Fibroblast of skin of abdomen (primary cell): ENCODE results near the gene IL17RD. TPM values are rescaled to one million over a fixed set of nuclear protein-coding genes. Genes with fewer than 3 reads are reported as not detected.

Source experiments
- DNase-seq: peaks from one replicate; pipeline ENCODE4 v3.0.0-alpha.2; 2013
- polyA plus RNA-seq, 2 experiments: library from polyadenylated mRNA; unstranded; fragments of 120-200 nt; gene quantifications; one replicate each; pipeline ENCODE4 v1.2.1, GENCODE V29; 2013; ENCODE audit not compliant: insufficient read length in 2 of 2

The IL17RD gene
- 5.5 TPM for polyA plus RNA-seq (2013, experiment 1 of 2; ENCODE audit: insufficient read length)
- polyA plus RNA-seq (2013, experiment 2 of 2; ENCODE audit: insufficient read length): 4.8 TPM

DNA sequence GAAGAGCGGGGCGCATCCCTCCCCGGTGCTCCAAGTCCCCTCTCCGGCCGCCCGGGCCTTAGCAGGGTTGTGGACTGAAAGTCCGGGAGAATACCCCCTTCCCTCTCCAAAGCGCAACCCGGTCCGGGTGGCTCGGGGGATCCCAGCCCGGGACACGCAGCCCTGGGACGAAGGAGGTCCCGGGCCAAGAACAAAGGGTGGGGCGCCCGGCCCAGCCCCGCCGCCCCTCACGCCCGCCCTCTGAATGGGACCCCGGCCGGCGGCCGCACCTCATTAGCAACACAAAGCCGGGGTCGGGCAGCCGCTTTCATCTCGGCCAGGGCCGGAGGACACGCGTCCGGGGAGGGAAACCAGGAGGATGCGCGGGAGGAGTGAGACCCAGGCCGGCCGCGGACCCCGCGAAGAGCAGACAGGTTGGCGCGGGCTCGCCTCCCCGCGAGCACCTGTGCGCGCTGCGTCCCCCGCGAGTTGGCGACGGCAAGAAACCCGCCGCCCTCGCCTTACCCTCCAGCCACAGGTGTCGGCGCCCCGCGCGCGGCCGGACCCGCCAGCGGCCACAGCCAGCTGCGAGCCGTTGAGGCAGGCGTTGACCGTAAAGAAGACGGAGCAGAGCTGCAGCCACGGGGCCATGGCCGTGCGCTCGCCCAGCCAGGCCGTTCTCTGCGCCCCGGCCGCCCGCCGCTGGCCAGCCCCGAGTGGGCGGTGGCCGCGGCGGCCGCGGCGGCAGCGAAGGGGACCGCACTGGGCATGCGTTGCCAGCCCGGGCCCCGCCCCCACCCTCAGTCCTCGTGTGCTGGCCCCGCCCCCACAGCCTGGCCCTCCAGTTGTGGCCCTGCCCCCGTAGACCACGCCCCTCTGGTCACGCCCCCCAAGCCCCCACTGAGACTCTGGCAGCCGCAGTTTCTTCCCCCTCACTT is at the start of gene IL17RD:
Gene IL17RD (minus strand): TSS at position 697 of the 917 bp plus-strand sequence. CDS start 67 bp downstream, at position 630.
- DNase-seq: peak; percentile 80

DNA sequence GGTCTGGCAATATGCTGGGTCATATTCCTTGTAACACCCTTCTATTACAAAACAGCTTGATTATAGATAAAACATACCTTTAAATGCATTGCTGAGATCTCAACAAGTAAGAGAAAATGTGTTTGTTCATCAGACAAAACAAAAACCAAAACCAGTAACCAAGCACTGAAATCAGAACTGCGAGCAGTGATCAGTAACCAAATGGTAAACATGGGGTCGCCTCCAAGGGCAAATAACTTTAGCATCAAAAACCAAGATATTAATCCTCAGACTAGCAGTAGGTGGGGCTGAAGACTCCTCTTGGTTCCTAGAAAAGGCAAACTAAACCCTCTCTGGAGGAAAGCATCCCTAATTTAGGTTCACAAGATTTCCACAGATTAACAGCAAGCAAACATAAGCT is 41.3 kb upstream of the IL17RD start:
- no peak for DNase-seq

DNA sequence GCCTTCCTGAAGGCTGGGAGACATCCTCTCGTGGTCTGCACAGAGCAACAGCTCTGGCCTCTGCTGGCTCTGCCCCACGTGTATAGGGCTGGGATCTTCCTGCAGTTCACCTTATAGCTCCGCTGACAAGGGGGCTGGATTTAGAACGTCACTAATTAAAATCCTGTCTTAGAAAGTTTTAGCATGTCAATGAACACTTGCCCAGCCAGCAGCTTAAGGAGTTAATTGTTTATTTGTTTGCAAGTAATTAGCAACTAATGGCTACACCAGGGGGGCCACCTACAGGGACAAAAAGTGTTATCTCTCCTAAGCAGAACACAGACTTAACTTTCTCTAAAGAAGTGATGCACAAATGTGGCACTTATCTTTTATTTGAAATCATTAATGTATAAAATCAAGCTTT is 34.7 kb upstream of the IL17RD start, which contains the start of gene HESX1:
Gene HESX1 (minus strand): TSS at position 84 of the 403 bp plus-strand sequence. CDS start 60 bp downstream, at position 24.
- no peak for DNase-seq

DNA sequence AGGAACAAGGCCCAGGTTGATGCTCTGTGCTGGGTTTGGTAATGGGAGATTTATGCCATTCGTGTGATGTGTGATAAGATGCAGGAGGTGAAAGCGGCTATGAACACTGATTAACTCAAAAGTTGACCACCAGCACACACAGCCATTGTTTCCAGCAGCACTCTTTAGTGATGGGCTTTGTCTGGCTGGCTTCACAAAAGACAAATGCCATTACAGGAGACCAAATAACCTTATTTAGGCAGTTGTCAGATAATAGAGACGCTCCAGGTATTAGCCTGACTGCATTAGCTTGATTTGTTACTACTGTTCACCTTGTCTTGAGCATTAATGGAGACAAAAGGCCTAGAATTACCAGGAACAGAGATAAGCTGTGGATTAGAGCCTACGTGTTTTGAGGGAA is 29.5 kb upstream of the IL17RD start:
- DNase-seq: no peak

DNA sequence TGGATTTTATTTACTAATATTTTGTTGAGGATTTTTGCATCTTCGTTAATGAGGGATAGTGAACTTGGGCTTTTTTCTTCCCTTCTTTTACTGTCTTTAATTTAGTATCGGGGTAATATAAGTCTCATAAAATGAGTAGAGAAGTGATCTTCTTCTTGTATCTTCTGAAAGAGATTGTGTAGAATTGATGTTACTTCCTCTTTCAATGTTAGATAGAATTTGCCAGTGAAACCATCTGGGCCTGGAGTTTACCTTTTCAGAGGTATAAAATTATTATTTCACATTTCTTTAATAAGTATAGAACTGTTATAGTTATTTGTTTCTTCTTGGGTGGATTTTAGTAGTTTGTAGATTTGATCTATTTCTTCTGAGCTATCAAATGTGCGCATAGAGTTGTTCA is 26.9 kb upstream of the IL17RD start:
- no peak for DNase-seq

DNA sequence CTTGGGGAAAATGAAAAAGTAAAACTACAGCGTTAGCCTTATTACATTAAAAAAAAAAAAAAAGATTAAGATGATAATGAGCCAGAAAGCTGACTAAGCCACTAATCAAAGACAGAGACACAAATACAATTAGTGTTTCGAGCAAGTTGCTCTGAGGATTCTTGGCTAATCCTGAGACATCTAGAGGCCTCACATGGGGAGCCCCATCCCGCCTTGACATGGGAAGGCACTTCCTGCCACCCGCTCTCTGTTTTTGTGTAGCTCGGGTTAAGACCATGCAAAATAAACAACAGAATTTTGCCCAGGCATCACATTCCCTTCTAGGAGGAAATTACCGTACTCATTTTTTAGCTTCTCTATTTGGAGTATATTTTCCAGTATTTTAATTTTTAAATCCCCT is 19.4 kb upstream of the IL17RD start:
- peak; percentile 55 for DNase-seq

DNA sequence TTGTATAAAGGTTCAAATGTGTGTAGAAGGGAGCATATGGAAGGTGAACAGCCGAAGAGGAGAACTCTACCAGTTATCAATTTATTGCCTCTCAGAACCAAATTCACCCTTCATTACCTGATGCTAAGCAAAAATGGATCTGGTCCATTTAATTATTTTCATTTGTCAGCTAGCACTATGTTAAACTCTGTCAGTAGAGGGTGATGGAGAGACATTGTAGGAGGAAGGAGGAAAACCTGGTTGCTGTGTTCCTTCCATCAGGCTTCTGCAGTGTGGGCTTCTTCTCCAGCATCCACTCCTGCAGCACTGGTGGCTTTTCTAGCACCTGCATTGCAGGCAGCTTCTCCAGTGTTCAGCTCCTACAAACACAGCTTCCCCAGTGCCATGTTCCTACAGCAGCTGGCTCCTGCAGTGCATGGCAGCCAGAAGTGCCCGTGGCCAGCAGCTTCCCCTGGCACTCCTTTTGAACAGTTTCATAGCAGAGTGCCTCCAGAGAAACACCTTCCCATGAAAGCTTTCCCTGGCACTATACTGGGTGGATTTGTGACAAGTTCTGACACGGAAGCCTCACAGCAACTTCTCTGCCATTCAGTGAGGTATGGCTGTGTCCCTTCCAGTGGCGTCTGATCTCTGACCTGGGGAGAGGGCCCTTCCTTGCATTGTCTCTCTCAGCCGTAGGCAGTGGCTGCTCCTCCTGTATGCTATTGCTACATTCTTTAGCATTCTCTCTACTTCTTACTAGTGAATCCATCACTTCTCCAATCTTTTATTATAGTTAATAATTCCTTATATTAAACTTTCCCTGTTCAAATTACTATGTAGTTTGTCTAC is 14.6 kb upstream of the IL17RD start:
- peak; percentile 24 for DNase-seq

DNA sequence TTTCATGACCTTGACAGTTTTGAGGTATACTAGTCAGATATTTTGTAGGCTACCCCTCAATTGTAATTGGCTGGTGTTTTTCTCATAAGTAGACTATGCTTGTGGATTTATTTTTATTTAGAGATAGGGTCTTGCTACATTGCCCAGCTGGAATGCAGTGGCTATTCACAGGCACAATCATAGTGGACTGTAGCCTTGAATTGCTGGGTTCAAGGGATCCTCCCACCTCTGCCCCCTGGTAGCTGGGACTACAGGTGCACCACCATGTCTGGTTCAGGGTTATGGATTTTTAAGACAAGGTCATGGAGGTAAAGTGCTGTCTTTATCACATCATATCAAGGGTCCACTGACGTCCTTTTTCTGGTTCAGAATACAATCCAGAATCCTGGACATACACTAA is 10.9 kb upstream of the IL17RD start:
- no peak for DNase-seq

DNA sequence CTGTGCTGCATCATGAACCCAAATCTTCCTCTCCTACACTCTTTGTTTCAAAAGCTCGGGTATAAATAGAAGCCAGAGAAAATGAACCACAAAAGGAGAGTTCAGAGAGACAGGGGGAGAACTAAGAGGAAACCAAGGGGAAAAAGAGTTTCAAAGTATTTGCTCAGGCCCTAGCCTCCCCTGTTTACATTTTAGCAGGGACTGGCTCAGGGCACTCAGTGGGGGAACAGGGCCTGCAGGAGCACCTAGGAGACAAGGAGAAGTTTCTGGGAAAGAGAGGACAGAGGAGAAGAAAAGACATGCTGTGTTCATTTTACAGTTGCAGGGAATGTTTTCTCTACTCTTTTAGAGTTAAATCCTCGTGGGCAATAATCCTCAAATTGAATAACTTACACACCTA is 8.5 kb upstream of the IL17RD start:
- no peak for DNase-seq

DNA sequence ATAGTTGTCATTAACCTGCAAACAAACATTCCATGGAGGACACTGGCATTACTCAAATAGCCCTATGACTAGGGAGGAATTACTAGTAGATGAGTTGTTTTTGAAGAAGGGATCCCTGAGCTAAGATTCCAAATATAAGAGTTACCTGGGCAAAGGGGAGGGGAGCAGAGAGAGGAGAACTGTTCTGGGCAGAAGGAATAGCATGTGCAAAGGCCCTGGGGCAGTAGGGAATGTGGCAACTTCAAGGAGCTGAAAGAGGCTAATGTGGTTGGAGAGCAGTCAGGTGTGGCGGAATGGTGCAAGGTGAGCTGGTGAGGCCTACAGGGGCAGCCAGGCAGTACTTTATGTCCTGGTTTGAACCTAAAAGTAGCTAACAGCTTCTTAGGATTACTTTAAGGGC is 5.8 kb upstream of the IL17RD start:
- no peak for DNase-seq

DNA sequence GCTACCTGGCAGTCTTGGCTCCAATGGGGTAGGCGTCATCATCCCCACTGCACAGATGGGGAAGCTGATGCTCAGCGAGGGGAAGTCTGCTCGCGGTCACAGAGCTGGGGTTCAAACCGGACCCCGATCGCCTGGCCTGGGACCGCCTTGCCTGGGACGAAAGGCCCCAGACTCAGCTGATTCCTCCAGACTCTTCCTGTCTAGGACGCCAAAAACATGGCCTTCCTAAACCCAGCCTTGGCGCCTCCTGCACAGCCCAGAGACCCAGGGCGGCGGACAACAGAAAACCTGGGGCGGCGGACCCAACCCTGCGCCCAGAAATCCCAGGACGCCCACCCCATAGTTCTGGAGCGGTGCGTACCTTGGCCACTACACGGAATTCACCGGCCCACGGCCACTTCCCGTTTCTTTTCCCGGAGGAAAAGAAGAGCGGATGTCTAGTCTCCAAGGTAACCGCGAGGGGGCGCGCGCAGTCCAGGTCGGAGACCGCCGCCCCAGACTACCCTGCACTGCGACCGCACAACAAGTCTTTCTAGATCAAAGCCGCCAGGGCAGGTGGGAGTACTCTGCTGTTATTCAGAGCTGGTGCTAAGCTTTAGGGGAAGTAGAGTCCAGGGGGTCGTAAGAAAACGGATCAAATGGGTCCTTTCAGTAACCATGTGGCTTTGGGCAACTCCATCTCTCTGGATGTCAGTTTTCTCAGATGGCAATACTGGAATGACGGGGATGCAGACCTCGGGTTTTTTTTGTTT is 4.9 kb upstream of the IL17RD start:
- DNase-seq: peak; percentile 61

DNA sequence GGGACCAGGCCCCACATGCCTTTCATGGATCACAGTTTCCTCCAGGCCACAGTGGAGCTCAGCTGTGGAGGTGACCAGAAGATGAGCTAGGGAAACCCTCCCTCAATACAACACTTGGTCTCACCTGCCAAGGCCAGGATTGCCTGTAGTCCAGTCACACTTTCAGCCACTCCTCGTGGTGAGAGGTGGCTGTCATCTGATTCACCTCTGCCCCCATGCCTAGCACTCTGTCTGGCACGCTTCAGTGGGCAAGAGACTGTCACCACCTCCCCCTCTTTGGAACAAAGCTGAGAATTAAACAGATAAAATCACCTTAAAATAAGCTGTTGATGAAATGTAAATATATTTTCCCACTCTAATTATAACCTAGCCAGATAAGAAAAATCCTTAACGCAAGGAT is 4.0 kb upstream of the IL17RD start:
- no peak for DNase-seq

DNA sequence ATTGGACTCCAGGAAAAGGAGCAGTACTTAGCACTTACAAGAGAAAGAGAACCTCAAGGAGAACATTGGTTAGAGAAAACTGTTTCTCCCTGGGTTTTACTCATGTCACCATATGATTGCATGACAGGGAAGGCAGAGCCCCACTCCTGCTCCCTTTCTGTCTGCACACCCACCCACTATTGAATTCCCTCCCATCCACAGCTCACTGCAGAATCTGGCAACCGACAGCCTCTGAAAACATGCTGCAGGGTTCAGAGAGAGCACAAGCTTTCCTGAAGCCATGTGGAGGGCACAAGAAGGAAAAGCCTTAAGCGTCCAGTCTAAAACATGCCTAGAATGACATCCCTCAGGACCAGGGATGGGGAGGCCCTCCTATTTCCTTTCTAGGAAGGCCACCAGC is 3.0 kb upstream of the IL17RD start:
- no peak for DNase-seq

DNA sequence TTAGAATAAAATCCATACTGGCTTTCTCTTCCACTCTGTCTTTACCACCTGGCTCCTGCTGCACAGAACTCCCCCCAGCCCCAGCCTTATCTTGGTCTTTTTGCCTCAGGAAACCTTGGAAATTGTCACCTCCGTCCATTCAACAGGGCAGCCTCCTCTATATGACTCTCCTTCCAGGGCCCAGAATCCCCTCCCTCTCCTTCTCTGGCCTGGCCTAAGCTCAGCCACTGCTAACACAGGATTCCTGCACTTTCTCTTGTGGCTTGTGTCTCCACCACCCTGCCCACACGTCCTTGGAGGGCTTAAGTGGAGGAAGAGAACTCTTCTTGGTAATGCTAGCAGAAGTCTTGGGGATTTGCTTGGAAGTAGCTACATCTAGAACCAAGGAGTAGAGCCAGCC is 1.5 kb upstream of the IL17RD start:
- DNase-seq: no peak

DNA sequence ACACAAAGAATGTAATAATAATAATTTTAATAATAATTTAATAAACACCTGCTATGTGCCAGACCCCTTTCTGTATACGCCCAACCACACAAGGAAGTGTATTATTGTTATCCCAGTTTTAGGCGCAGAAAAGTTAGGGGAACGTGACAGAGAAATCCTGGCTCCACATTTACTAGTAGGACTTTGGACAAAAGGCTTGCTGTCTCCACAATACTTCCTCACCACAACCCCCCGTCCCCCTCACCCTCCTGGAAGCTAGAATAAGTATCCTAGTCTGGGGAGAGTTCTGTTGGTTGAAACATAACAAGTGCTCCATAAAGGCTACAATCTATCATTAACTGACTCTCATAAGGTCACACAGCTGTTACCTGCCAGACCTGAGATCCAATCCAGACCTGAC is 488 bp upstream of the IL17RD start:
- DNase-seq: no peak

DNA sequence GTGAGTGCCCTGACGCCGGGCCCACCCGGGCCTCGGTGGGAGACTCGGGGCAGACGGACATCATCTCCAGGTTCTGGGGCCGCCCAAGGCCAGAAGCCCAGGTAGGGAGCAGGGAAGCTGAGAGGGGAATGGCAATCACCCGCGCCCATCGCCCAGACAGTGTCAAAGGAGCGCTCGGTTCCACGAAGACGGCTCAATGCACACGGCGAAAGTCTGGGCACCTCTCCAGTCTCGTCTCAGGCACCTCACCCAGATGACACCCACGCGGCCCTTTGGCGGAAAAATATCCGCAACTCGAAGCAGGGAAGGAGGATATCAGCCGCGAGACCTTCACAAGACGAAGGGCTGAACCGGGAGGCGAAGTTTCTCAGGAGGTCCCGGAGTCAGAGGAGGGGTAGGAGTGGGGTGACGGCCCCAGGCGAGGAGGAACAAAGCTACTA is 916 bp downstream of the IL17RD start:
- DNase-seq: peak; percentile 24

DNA sequence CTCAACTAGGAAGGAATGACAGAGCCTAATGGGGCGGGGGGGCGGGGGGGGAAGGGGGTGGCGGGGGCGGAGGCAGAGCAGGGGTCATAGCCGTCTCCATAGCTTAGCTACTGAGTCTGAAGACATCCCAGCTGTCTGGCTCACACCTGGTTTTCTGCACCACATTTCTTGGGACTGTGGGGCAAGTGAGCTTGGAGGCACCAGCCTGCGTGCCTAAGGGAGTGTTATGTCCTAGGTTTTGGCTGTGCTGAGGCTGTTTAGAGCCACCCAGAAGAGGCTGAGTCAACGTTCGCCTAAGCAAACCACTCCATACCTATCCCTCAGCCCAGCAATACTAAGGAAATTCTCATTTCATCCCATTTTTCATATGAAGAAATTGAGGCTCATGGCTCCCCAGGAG is 1.4 kb downstream of the IL17RD start:
- DNase-seq: no peak

DNA sequence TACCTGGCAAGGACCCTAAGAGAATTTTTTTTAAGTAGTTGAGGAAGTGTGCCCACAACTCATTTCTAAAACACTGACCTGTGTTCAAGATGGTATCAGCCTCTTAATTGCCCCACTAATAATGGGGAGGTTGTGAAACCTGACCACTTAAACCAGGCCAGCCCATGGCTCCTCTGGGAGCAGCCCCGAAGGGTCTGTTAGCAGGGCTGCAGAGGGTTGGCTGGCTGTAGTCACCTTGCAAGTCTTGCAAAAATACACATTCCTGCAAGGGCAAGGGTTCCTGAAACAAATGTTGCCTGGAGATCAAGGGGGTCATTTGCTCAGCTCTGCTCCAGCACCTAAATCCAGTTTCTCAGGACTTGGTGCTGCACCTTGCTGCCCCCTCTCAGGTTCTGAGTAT is 3.2 kb downstream of the IL17RD start:
- no peak for DNase-seq

DNA sequence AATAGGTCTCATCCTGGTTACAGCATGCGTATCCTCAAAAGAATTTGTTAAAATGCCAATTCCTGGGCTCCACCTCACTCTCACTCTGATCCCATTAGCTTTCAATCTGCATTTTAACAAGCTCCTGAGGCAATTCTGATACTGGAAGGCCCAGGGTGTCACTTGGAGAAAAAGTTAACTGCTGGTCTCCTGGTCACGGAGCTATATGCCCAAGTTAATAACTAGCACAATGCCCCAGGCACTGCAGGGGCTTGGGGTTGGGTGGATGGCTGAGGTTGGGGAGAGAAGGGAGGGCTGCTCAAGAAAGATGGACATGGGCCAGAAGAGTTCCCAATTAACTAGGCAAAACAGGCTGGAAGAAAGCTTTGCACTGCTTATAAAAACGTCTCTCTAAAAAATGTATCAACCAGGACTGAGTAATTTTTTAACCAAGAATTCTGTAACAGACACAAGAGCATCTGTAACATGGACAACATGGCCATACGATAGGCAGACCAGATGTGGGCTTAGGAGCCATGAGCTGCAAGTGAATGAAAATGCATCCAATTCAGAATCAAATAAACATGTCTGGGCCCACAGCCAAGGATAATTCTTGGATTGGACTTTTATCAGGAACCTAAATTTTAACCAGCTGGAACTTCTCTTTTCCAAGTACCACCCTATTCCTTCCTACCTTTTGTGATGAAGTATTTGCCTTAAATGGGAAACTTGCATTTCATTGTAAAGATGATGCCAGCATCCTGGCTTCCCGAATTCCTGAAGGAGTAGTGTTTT is 4.2 kb downstream of the IL17RD start:
- DNase-seq: peak; percentile 61

DNA sequence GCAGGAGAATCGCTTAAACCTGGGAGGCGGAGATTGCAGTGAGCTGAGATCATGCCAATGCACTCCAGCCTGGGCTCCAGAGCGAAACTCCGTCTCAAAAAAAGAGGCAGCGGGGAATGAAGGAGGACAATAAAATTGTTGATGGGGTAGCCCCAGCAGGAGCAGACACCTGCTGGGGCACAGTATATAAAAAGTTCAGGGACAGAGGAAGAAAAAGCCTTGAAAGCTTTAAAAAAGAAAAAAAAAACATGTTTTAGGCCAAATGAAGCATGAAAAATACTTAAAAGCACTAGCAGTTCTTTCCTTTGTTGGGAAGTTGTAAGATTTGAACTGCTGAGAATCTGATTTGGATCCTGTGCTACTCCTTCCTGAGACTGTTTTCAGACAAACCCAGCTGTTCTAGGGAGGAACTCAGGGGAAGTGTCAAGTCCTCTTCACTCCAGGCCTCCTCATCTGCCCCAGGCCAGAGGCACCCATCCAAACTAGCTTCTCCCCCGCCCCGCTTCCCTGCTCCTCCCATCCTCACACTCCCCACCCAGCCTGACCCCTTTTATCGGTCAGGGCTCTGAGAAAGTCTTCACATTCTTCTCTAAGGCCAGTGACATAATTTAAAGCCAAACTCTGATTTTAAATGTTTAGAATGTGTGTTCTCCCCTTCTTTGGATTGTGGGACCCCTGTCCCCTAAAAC is 4.9 kb downstream of the IL17RD start:
- no peak for DNase-seq
